Calu3 (cell line): ENCODE measurements around the gene FUT7. TPM values are rescaled to one million over a fixed set of nuclear protein-coding genes. Genes with fewer than 3 reads are reported as not detected.

Source experiments
- BruUV-seq: library from RNA; stranded (reverse); fragments of 400-500 nt; replicated peaks from 2 replicates; lab custom pipeline; 2021; lab: Mats Ljungman, UMichigan
- CTCF ChIA-PET: fragments of 300-600 bp; sonication (Branson Sonifier 250); formaldehyde crosslinking; loops from one replicate; lab custom pipeline; 2022; ENCODE audit warnings: antibody characterized with exemption; lab: Charles Lee
- DNase-seq: peaks from one replicate; pipeline ENCODE4 v3.0.0; 2022
- H3K27ac Mint-ChIP-seq: one replicate; pipeline ENCODE4 v1.8.0; 2022; ENCODE audit warnings: mixed read lengths; ENCODE audit not compliant: unreplicated experiment
- H3K27me3 Mint-ChIP-seq: one replicate; pipeline ENCODE4 v1.8.0; 2022; ENCODE audit warnings: mixed read lengths; ENCODE audit not compliant: unreplicated experiment
- H3K36me3 Mint-ChIP-seq: one replicate; pipeline ENCODE4 v1.8.0; 2022; ENCODE audit warnings: mild to moderate bottlenecking, moderate library complexity, mixed read lengths; ENCODE audit not compliant: insufficient read depth, unreplicated experiment
- H3K4me1 Mint-ChIP-seq: one replicate; pipeline ENCODE4 v1.8.0; 2022; ENCODE audit warnings: mild to moderate bottlenecking, low read depth, mixed read lengths; ENCODE audit not compliant: unreplicated experiment
- H3K4me3 Mint-ChIP-seq: one replicate; pipeline ENCODE4 v1.8.0; 2022; ENCODE audit warnings: mild to moderate bottlenecking, low read depth, moderate library complexity, mixed read lengths; ENCODE audit not compliant: unreplicated experiment
- H3K9me3 Mint-ChIP-seq: one replicate; pipeline ENCODE4 v1.8.0; 2022; ENCODE audit warnings: low read depth, mixed read lengths; ENCODE audit not compliant: unreplicated experiment
- CTCF ChIP-seq: fragments of 200-600 bp; IDR thresholded peaks from one replicate; pipeline ENCODE4 v1.8.0; 2022; ENCODE audit warnings: antibody characterized with exemption; ENCODE audit not compliant: unreplicated experiment
- intact Hi-C: fragments of 100-400 bp; cut with micrococcal nuclease; formaldehyde crosslinking; loops from one replicate; pipeline ENCODE4 v1.10.0; 2022; ENCODE audit not compliant: unreplicated experiment
- total RNA-seq: library from RNA; stranded (reverse); gene quantifications from 2 replicates; pipeline ENCODE4 v1.2.3, GENCODE V29; 2022

Gene FUT7
- total RNA-seq, 1 experiment from 2014 or later, result not detected

- H3K27me3 Mint-ChIP-seq, result no peaks in the 10 kb centered on the region
- H3K9me3 Mint-ChIP-seq, result no peaks in the 10 kb centered on the region
- peaks cover 16% of the 10 kb centered on the region for H3K4me1 Mint-ChIP-seq
- no TSS peak for BruUV-seq
- TF ChIP-seq CTCF, result no peak
- peak; percentile 83 for DNase-seq
- intact Hi-C loops, result no loop called here
- peak within 1 kb of the TSS; percentile 44 for H3K27ac Mint-ChIP-seq
- CTCF ChIA-PET, result interaction anchor here (0.6 to 3.0 kb wide), 4 partner anchors 16 to 81 kb away, joined by 3 to 10 read pairs (median 6); partner anchors contain the start of genes MAN1B1 and NPDC1
- peak within 1 kb of the TSS; percentile 70 for H3K4me3 Mint-ChIP-seq
- H3K36me3 Mint-ChIP-seq, result peaks cover 25% of the 10 kb centered on the region
Measured at GRCh38 chr9:137070201-137070905, 38.5 kb upstream of the FUT7 start, which contains the start of gene SAPCD2. TSS of gene SAPCD2 (minus strand) at chr9:137070557. CDS start at chr9:137070460, 97 bp downstream.

GRCh38 chr9:137069508-137070091, 37.7 kb upstream of the FUT7 start:
- no peak for TF ChIP-seq CTCF
- intact Hi-C loops, result no loop called here
- no peaks in the 10 kb centered on the region for H3K27me3 Mint-ChIP-seq
- H3K27ac Mint-ChIP-seq, result no peak overlapping the region
- peaks cover 25% of the 10 kb centered on the region for H3K36me3 Mint-ChIP-seq
- peak overlapping the region; percentile 70 for H3K4me3 Mint-ChIP-seq
- no peak for DNase-seq
- H3K4me1 Mint-ChIP-seq, result peaks cover 16% of the 10 kb centered on the region
- CTCF ChIA-PET, result interaction anchor here (0.6 to 3.0 kb wide), 4 partner anchors 17 to 81 kb away, joined by 3 to 10 read pairs (median 6); partner anchors contain the start of genes MAN1B1 and NPDC1
- no peaks in the 10 kb centered on the region for H3K9me3 Mint-ChIP-seq
- BruUV-seq, result no TSS peak

GRCh38 chr9:137068539-137069507, 36.9 kb upstream of the FUT7 start:
- TSS peak; percentile 22 for BruUV-seq
- peaks cover 16% of the 10 kb centered on the region for H3K4me1 Mint-ChIP-seq

More at GRCh38 chr9:137068539-137069507, 36.9 kb upstream of the FUT7 start:
- CTCF ChIA-PET, result interaction anchor here (0.8 to 3.0 kb wide), 7 partner anchors 13 to 281 kb away, joined by 3 to 27 read pairs (median 9); partner anchors contain the start of genes MAN1B1 and NPDC1
- intact Hi-C loops, result no loop called here
- Mint-ChIP-seq H3K27ac (no peak overlapping the region), H3K36me3 (peaks cover 25% of the 10 kb centered on the region), H3K27me3 (no peaks in the 10 kb centered on the region), H3K4me3 (peak overlapping the region; percentile 70), H3K9me3 (no peaks in the 10 kb centered on the region)
- no peak for TF ChIP-seq CTCF
- no peak for DNase-seq
